HepG2 (cell line): ENCODE measurements around the gene HARS2. TPM values are rescaled to one million over a fixed set of nuclear protein-coding genes. Genes with fewer than 3 reads are reported as not detected.

Source experiments
- BORCS8-MEF2B ChIP-seq: sonication (generic); formaldehyde crosslinking; IDR thresholded peaks from 2 replicates; pipeline ENCODE4 v1.8.0; 2022; ENCODE audit warnings: mild to moderate bottlenecking, missing genetic modification reagents
- DR1 ChIP-seq: sonication (generic); formaldehyde crosslinking; IDR thresholded peaks from 2 replicates; pipeline ENCODE4 v1.8.0; 2021; ENCODE audit warnings: mild to moderate bottlenecking, missing genetic modification reagents, inconsistent platforms
- HMGA1 ChIP-seq: sonication (generic); formaldehyde crosslinking; conservative IDR thresholded peaks from 2 replicates; pipeline ENCODE4 v1.4.0; 2020; ENCODE audit warnings: missing genetic modification reagents
- MAFK ChIP-seq, 2 experiments: IDR thresholded peaks in 1 of 2; conservative IDR thresholded peaks in 1 of 2; 2 replicates each; pipeline ENCODE4 v1.6.1; 2011; ENCODE audit warnings: improper control_type of control experiment in 2 of 2, low read length in 2 of 2
- MED8 ChIP-seq: sonication (generic); formaldehyde crosslinking; IDR thresholded peaks from 2 replicates; pipeline ENCODE4 v1.8.1; 2023; ENCODE audit warnings: mild to moderate bottlenecking, missing genetic modification reagents; ENCODE audit not compliant: insufficient replicate concordance
- NAIF1 ChIP-seq: sonication (generic); formaldehyde crosslinking; IDR thresholded peaks from 2 replicates; pipeline ENCODE4 v1.5.0; 2020; ENCODE audit warnings: mild to moderate bottlenecking, missing genetic modification reagents, borderline replicate concordance
- NFKB2 ChIP-seq: sonication (generic); formaldehyde crosslinking; IDR thresholded peaks from 2 replicates; pipeline ENCODE4 v1.4.0; 2020; ENCODE audit warnings: missing genetic modification reagents, borderline replicate concordance
- REXO4 ChIP-seq: sonication (generic); formaldehyde crosslinking; IDR thresholded peaks from 2 replicates; pipeline ENCODE4 v1.8.0; 2022; ENCODE audit warnings: missing genetic modification reagents, mild to moderate bottlenecking, borderline replicate concordance
- SETDB1 ChIP-seq: sonication (generic); formaldehyde crosslinking; IDR thresholded peaks from 2 replicates; pipeline ENCODE4 v1.5.1; 2020; ENCODE audit warnings: missing genetic modification reagents, mild to moderate bottlenecking, borderline replicate concordance
- SNAPC5 ChIP-seq: sonication (generic); formaldehyde crosslinking; IDR thresholded peaks from 2 replicates; pipeline ENCODE4 v1.8.1; 2023; ENCODE audit warnings: mild to moderate bottlenecking, missing genetic modification reagents, borderline replicate concordance
- STAG1 ChIP-seq: sonication (generic); formaldehyde crosslinking; IDR thresholded peaks from 2 replicates; pipeline ENCODE4 v1.4.0; 2020; ENCODE audit warnings: missing genetic modification reagents
- TGIF2 ChIP-seq: IDR thresholded peaks from 2 replicates; pipeline ENCODE4 v1.6.1; 2016; ENCODE audit warnings: control low read depth, missing compliant biosample characterization
- ZBTB20 ChIP-seq: sonication (generic); formaldehyde crosslinking; IDR thresholded peaks from 2 replicates; pipeline ENCODE4 v1.8.1; 2023; ENCODE audit warnings: missing genetic modification reagents, low read depth, mild to moderate bottlenecking, borderline replicate concordance
- ZMAT3 ChIP-seq: sonication (generic); formaldehyde crosslinking; conservative IDR thresholded peaks from 2 replicates; pipeline ENCODE4 v1.7.0; 2021; ENCODE audit warnings: missing genetic modification reagents
- ZNF10 ChIP-seq: sonication (generic); formaldehyde crosslinking; IDR thresholded peaks from 2 replicates; pipeline ENCODE4 v1.4.0; 2020; ENCODE audit warnings: mild to moderate bottlenecking, low read depth, missing genetic modification reagents, borderline replicate concordance
- ZNF503 ChIP-seq: sonication (generic); formaldehyde crosslinking; IDR thresholded peaks from 2 replicates; pipeline ENCODE4 v1.4.0; 2020; ENCODE audit warnings: missing genetic modification reagents
- ZNF713 ChIP-seq: sonication (generic); formaldehyde crosslinking; IDR thresholded peaks from 2 replicates; pipeline ENCODE4 v1.4.0; 2020; ENCODE audit warnings: mild to moderate bottlenecking, missing genetic modification reagents
- ZSCAN30 ChIP-seq: sonication (generic); formaldehyde crosslinking; IDR thresholded peaks from 2 replicates; pipeline ENCODE4 v1.5.0; 2020; ENCODE audit warnings: mild to moderate bottlenecking, missing genetic modification reagents
- polyA plus RNA-seq, 8 experiments: library from polyadenylated mRNA; depleted of rRNA in 3 of 8; stranded (reverse) in 7 of 8; unstranded in 1 of 8; fragments of >200 nt; fragmentation: Illumina TruSeq in 4 of 8; extraction: Trizol in 4 of 8; gene quantifications; 2 replicates each; pipeline versions ENCODE4 v1.2.1 to v1.2.3, GENCODE V29; 2011 to 2016; ENCODE audit warnings: low read depth in 4 of 8, missing spikeins in 1 of 8, mixed read lengths in 1 of 8; ENCODE audit not compliant: insufficient read depth in 1 of 8
- total RNA-seq, 5 experiments: library from RNA; depleted of rRNA; stranded (reverse); fragments of >200 nt; fragmentation: Illumina TruSeq; extraction: Trizol; gene quantifications; 2 replicates each; pipeline ENCODE4 v1.2.3, GENCODE V29; 2016; ENCODE audit warnings: low read depth in 1 of 5
- TF ChIP-seq, protein P1 (sequence below): sonication (generic); formaldehyde crosslinking; IDR thresholded peaks from 2 replicates; pipeline ENCODE4 v1.4.0; 2020; ENCODE audit warnings: missing genetic modification reagents
- TF ChIP-seq, protein P2 (sequence below): sonication (generic); formaldehyde crosslinking; conservative IDR thresholded peaks from 2 replicates; pipeline ENCODE4 v1.4.0; 2020; ENCODE audit warnings: mild to moderate bottlenecking, missing genetic modification reagents, moderate library complexity
- TF ChIP-seq, protein P3 (sequence below): sonication (generic); formaldehyde crosslinking; IDR thresholded peaks from 2 replicates; pipeline ENCODE4 v1.8.0; 2023; ENCODE audit warnings: mild to moderate bottlenecking, missing genetic modification reagents
- TF ChIP-seq, protein P4 (sequence below): IDR thresholded peaks from 2 replicates; pipeline ENCODE4 v1.6.1; 2012; ENCODE audit warnings: inconsistent platforms

Gene HARS2
- total and polyA plus RNA-seq, 2 of the 13 experiments (the other 11 are each of a cell fraction or from before 2014, with no cell fraction given): 17.9 to 25.8 TPM

GRCh38 chr5:140710899-140711552 is 19.8 kb downstream of the HARS2 start (continued):
- TF ChIP-seq REXO4 (CRISPR knock-in tag) (no peak), DR1 (CRISPR knock-in tag) (no peak), ZSCAN30 (CRISPR knock-in tag) (no peak), ZNF10 (CRISPR knock-in tag) (no peak), ZNF713 (no peak), MAFK (conservative IDR thresholded peaks at IDR 0.05 in 1 of 2, IDR thresholded peaks at IDR 0.05 in 1 of 2; ENCODE audit: low read length in 2 of 2) (peak; percentile 80 to 95), SETDB1 (CRISPR knock-in tag) (no peak), ZMAT3 (no peak), BORCS8-MEF2B (CRISPR knock-in tag) (peak; percentile 58; the same call in 1 of the 2 replicates), SNAPC5 (CRISPR knock-in tag) (no peak), ZBTB20 (CRISPR knock-in tag) (no peak), ZNF503 (CRISPR knock-in tag) (peak; percentile 67; the same call in 1 of the 2 replicates), MED8 (CRISPR knock-in tag) (no peak), NFKB2 (CRISPR knock-in tag) (no peak), NAIF1 (CRISPR knock-in tag) (peak; percentile 62), HMGA1 (CRISPR knock-in tag) (no peak), STAG1 (CRISPR knock-in tag) (no peak), TGIF2 (CRISPR knock-in tag) (peak; percentile 77; the same call in 1 of the 2 replicates)
- TF ChIP-seq, protein P1, sequence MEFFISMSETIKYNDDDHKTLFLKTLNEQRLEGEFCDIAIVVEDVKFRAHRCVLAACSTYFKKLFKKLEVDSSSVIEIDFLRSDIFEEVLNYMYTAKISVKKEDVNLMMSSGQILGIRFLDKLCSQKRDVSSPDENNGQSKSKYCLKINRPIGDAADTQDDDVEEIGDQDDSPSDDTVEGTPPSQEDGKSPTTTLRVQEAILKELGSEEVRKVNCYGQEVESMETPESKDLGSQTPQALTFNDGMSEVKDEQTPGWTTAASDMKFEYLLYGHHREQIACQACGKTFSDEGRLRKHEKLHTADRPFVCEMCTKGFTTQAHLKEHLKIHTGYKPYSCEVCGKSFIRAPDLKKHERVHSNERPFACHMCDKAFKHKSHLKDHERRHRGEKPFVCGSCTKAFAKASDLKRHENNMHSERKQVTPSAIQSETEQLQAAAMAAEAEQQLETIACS (CRISPR knock-in tag): no peak
- TF ChIP-seq, protein P2, sequence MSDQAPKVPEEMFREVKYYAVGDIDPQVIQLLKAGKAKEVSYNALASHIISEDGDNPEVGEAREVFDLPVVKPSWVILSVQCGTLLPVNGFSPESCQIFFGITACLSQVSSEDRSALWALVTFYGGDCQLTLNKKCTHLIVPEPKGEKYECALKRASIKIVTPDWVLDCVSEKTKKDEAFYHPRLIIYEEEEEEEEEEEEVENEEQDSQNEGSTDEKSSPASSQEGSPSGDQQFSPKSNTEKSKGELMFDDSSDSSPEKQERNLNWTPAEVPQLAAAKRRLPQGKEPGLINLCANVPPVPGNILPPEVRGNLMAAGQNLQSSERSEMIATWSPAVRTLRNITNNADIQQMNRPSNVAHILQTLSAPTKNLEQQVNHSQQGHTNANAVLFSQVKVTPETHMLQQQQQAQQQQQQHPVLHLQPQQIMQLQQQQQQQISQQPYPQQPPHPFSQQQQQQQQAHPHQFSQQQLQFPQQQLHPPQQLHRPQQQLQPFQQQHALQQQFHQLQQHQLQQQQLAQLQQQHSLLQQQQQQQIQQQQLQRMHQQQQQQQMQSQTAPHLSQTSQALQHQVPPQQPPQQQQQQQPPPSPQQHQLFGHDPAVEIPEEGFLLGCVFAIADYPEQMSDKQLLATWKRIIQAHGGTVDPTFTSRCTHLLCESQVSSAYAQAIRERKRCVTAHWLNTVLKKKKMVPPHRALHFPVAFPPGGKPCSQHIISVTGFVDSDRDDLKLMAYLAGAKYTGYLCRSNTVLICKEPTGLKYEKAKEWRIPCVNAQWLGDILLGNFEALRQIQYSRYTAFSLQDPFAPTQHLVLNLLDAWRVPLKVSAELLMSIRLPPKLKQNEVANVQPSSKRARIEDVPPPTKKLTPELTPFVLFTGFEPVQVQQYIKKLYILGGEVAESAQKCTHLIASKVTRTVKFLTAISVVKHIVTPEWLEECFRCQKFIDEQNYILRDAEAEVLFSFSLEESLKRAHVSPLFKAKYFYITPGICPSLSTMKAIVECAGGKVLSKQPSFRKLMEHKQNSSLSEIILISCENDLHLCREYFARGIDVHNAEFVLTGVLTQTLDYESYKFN (CRISPR knock-in tag): 0 out of 2 replicates have a peak, but pooled peaks have one; percentile 34
- TF ChIP-seq, protein P3, sequence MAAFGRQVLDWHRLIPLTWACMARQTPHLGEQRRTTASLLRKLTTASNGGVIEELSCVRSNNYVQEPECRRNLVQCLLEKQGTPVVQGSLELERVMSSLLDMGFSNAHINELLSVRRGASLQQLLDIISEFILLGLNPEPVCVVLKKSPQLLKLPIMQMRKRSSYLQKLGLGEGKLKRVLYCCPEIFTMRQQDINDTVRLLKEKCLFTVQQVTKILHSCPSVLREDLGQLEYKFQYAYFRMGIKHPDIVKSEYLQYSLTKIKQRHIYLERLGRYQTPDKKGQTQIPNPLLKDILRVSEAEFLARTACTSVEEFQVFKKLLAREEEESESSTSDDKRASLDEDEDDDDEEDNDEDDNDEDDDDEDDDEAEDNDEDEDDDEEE: no peak
- TF ChIP-seq, protein P4, sequence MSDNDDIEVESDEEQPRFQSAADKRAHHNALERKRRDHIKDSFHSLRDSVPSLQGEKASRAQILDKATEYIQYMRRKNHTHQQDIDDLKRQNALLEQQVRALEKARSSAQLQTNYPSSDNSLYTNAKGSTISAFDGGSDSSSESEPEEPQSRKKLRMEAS: 0 out of 2 replicates have a peak, but pooled peaks have one; percentile 43
